Pancreas (tissue), 10 donors: ENCODE results near the gene RING1. TPM values are rescaled to one million over a fixed set of nuclear protein-coding genes. Genes with fewer than 3 reads are reported as not detected.

ENCODE experiments used
- ATAC-seq, 4 donors: fragments of 200-7000 bp; cut with Tn5 transposase; one replicate each; pipeline versions ENCODE4 v1.8.0 to v1.9.1; 2020; ENCODE audit warnings: mild to moderate bottlenecking in 4 of 4, moderate library complexity in 4 of 4
- DNase-seq, 6 donors: peaks; one replicate each; pipeline ENCODE4 v3.0.0-alpha.2; 2020
- FAIRE-seq: peaks from 2 replicates; lab custom pipeline; 2012; peaks lifted over from hg19 to GRCh38; lab: Jason Lieb, UNC
- H3K27ac ChIP-seq, 4 donors: fragments of 200-600 bp; sonication (generic); 1 replicate in 3 of 4; 2 replicates in 1 of 4; pipeline versions ENCODE4 v1.5.0 to v1.8.0; 2020
- H3K27me3 ChIP-seq, 4 donors: fragments of 200-600 bp; one replicate each; pipeline ENCODE4 v1.8.0; 2021
- H3K36me3 ChIP-seq, 3 donors: fragments of 200-600 bp; sonication (generic) in 1 of 3; one replicate each; pipeline versions ENCODE4 v1.5.0 to v1.8.0; 2020 to 2021
- H3K4me1 ChIP-seq, 3 donors: fragments of 200-600 bp; one replicate each; pipeline ENCODE4 v1.8.0; 2021
- H3K4me3 ChIP-seq, 4 donors: fragments of 200-600 bp; sonication (generic) in 2 of 4; one replicate each; pipeline versions ENCODE4 v1.5.0 to v1.8.0; 2020 to 2021
- H3K9me3 ChIP-seq, 4 donors: fragments of 200-600 bp; one replicate each; pipeline ENCODE4 v1.8.0; 2021
- CTCF ChIP-seq, 4 donors: fragments of 200-600 bp; sonication (generic) in 3 of 4; IDR thresholded peaks; one replicate each; pipeline versions ENCODE4 v1.5.0 to v1.8.0; 2021; ENCODE audit warnings: antibody characterized with exemption in 4 of 4
- WGBS, 2 donors: extraction: QIAGEN DNeasy Blood & Tissue Kit; methylation state at CpG; one replicate each; pipeline ENCODE4 v1.1.7; 2013; 5-methylcytosine and 5-hydroxymethylcytosine counted together
- intact Hi-C, 3 donors: fragments of 100-400 bp; cut with DNase I; formaldehyde crosslinking; loops; one replicate each; pipeline versions ENCODE4 v1.11.1 to v1.14.2; 2022
- polyA plus RNA-seq, 2 donors: library from polyadenylated mRNA; stranded (reverse); fragments of 200-250 nt; gene quantifications; one replicate each; pipeline ENCODE4 v1.2.3, GENCODE V29; 2013
- total RNA-seq, 6 donors: library from RNA; stranded (reverse); fragmentation: NEBNext Ultra II Directional in 4 of 6; extraction: Animal tissue kit (Norgen Biotek cat#: 25700) in 4 of 6; gene quantifications; one replicate each; pipeline versions ENCODE4 v1.2.1 to v1.2.4, GENCODE V29; 2021 to 2023
- donor health status: healthy with polysubstance abuse.
- donor health status: DM: no; HTN: no; CAD: no; lungs with moderate emphysema.
- donor health status: DM: no; HTN: no; CAD: no.
- donor health status: control.
- donor health status: control.
- donor health status: Bipolar disorder and iron deficiency.
- donor health status: DM: yes; HTN: yes; CAD: no.
- donor health status: DM: no; HTN: no; CAD: no.
- donor health status: DM: no; HTN: no; CAD: no.
- donor health status: DM: yes; HTN: yes; CAD: no.

Gene RING1
- total and polyA plus RNA-seq, 8 donors = 15.0 to 57.6 (median 22.1) TPM

DNA sequence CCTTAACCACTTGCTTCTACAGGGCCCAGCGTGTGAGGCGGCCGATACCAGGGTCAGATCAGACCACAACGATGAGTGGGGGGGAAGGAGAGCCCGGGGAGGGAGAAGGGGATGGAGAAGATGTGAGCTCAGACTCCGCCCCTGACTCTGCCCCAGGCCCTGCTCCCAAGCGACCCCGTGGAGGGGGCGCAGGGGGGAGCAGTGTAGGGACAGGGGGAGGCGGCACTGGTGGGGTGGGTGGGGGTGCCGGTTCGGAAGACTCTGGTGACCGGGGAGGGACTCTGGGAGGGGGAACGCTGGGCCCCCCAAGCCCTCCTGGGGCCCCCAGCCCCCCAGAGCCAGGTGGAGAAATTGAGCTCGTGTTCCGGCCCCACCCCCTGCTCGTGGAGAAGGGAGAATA, 2.8 kb downstream of the RING1 start:
- 84 to 91% methylated on average over 15 to 17 of the region's 17 CpGs for WGBS, 2 donors

DNA sequence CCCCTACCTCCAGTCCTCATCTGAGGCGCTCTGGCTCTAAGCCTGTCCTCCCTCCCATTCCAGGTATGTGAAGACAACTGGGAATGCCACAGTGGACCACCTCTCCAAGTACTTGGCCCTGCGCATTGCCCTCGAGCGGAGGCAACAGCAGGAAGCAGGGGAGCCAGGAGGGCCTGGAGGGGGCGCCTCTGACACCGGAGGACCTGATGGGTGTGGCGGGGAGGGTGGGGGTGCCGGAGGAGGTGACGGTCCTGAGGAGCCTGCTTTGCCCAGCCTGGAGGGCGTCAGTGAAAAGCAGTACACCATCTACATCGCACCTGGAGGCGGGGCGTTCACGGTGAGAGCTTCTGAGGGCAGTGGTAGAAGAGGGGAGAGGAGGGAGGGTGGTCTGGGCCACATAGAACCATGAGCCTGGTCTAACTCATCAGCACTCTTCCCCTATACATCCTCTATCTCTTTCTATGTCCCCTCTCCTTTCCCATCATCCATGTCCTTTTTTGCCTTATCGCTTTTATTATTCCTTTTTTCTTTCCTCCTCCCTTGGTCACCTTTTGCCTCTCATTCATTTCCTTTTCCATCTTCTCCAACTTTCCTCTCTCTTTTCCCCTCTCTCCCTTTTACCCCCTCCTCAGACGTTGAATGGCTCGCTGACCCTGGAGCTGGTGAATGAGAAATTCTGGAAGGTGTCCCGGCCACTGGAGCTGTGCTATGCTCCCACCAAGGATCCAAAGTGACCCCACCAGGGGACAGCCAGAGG, 3.5 kb downstream of the RING1 start:
- peak in 2 of 6 donors; percentile 42 to 65 for DNase-seq
- H3K4me1 ChIP-seq = peaks cover 0 to 8% (median 5%) of the 10 kb centered on the region in 3 donors
- no peaks in the 10 kb centered on the region for H3K27me3 ChIP-seq
- 90 to 91% methylated on average over 17 to 18 of the region's 18 CpGs for WGBS, 2 donors
- no peak overlapping the region for H3K27ac ChIP-seq
- no peak for TF ChIP-seq CTCF (IDR thresholded peaks at IDR 0.05)
- FAIRE-seq = no peak
- intact Hi-C loops = no loop called here
- peaks cover 0 to 10% (median 0%) of the 10 kb centered on the region in 3 donors for H3K36me3 ChIP-seq
- H3K4me3 ChIP-seq = no peak overlapping the region
- no peaks in the 10 kb centered on the region for H3K9me3 ChIP-seq
- no peak for ATAC-seq

More for the DNA sequence above, 2.8 kb downstream of the RING1 start:
- Histone ChIP-seq H3K4me3 (no peak overlapping the region), H3K27ac (no peak overlapping the region), H3K27me3 (no peaks in the 10 kb centered on the region), H3K4me1 (peaks cover 0 to 8% (median 5%) of the 10 kb centered on the region in 3 donors), H3K9me3 (no peaks in the 10 kb centered on the region), H3K36me3 (peaks cover 0 to 10% (median 0%) of the 10 kb centered on the region in 3 donors)
- ATAC-seq (no peak), FAIRE-seq (no peak), DNase-seq (peak in 2 of 6 donors; percentile 42 to 63)
- no peak for TF ChIP-seq CTCF (IDR thresholded peaks at IDR 0.05)
- intact Hi-C loops = no loop called here

GRCh38 chr6:33212857-33213165, 4.5 kb downstream of the RING1 start:
- Histone ChIP-seq H3K27ac (no peak overlapping the region), H3K27me3 (no peaks in the 10 kb centered on the region), H3K4me3 (peak overlapping the region; percentile 23 to 55 (median 26)), H3K9me3 (no peaks in the 10 kb centered on the region), H3K4me1 (peaks cover 0 to 5% (median 5%) of the 10 kb centered on the region in 3 donors), H3K36me3 (peaks cover 0 to 10% (median 0%) of the 10 kb centered on the region in 3 donors)
- ATAC-seq = peak in 1 of 4 donors; percentile 4
- no peak for TF ChIP-seq CTCF (IDR thresholded peaks at IDR 0.05)
- FAIRE-seq = no peak
- intact Hi-C loops = no loop called here
- 2 to 4% methylated on average over 6 of the region's 6 CpGs for WGBS, 2 donors
- no peak for DNase-seq

- 0 to 1% methylated on average over 40 to 43 of the region's 43 CpGs for WGBS, 2 donors
- Histone ChIP-seq H3K27me3 (no peaks in the 10 kb centered on the region), H3K4me1 (peaks cover 0 to 5% (median 5%) of the 10 kb centered on the region in 3 donors), H3K27ac (no peak overlapping the region), H3K9me3 (no peaks in the 10 kb centered on the region), H3K36me3 (peaks cover 0 to 10% (median 0%) of the 10 kb centered on the region in 3 donors), H3K4me3 (peak overlapping the region; percentile 23 to 55 (median 26))
- no peak for TF ChIP-seq CTCF (IDR thresholded peaks at IDR 0.05)
- intact Hi-C loops = no loop called here
- DNase-seq = peak in 5 of 6 donors; percentile 26 to 80 (median 48)
- FAIRE-seq = no peak
- ATAC-seq = peak; percentile 30 to 64 (median 42)
These were observed 5.1 kb downstream of the RING1 start for GRCh38 chr6:33213166-33213988.
